HG03457 (cell line): ENCODE results near the gene XCL1.
"Not testable (repeated sequence)": the region's sequence is repeated elsewhere in the genome, so short reads cannot be mapped to it uniquely, and the experiment has no call there.

Source experiments
- ATAC-seq: cut with Tn5 transposase; IDR thresholded peaks from one replicate; pipeline ENCODE4 v1.9.1; 2021; ENCODE audit warnings: moderate number of reproducible peaks; ENCODE audit not compliant: unreplicated experiment

The XCL1 gene

GRCh38 chr1:168576245-168576688 is at the start of gene XCL1:
Gene XCL1, plus strand, starts transcription at chr1:168576605. Its CDS starts 33 bp downstream, at chr1:168576638.
- ATAC-seq, result not testable (repeated sequence)

DNA sequence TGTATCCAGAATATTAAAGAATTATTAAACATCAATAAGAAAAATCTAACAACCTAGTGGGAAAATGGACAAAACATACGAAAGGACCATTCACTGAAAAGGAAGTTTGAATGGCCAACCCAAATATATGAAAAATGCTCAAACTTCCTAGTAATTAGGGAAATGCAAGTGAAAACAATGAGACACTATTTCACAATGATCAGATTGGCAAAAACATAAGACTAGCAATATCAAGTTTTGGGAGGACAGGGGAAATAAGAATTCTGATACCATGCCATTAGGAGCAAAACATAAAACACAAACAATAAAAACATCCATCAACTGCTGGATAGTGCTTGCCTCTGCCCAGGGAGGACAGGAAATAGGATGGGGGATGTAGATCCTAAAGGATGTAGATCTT is 46.9 kb upstream of the XCL1 start:
- no peak for ATAC-seq

DNA sequence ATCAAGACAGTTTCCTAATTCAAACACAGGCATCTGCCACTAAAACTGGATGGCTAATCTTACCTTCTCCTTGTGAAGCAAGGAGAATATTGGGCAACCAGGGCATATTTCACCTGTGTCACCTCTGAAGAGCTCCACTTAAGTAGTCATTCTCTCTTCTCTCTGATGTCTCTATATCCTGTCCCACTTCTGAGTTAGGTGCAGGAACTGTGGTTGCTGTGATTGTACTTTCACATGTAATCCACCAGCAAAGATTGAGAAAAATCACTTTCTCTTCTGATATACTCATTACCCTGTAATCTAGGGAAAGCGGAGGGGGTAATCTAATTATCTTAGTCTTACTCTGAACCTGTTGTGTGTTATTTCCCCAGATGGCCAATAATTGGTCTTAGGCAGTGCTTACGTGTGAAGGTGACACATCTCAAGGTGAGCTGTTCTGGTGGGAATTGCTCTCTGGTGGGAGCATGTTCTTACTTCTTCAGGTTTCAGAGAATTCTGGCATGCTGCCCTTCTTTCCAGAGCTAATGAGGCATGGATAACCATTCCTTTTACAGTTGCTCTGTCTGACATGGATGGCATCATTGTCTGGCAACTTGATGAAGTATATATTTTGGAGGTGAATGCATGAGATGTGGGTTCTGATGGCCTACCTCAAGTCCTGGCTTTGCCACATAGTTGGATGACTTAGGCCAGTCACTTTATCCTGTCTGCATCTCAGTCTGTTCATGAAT is 44.6 kb upstream of the XCL1 start:
- ATAC-seq, result no peak

DNA sequence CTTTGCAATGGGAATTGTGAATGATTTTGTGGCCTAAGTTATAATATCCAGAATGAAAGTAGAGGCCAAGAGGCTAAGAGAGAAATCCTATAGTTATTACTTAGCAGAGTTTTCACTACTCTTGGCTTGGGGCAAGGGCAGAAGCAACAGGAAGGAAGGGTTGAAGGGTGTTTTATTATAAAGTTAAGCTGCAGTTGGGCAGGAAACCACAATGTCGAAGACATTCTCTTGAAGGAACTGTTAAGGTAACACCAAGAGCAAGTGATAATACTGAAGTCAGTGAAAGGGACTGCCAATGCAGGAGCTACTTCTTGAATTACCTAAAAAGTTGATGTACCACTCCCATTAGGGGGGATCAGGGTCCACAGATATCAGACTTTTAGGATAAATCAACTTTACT is 40.9 kb upstream of the XCL1 start:
- ATAC-seq, result no peak

DNA sequence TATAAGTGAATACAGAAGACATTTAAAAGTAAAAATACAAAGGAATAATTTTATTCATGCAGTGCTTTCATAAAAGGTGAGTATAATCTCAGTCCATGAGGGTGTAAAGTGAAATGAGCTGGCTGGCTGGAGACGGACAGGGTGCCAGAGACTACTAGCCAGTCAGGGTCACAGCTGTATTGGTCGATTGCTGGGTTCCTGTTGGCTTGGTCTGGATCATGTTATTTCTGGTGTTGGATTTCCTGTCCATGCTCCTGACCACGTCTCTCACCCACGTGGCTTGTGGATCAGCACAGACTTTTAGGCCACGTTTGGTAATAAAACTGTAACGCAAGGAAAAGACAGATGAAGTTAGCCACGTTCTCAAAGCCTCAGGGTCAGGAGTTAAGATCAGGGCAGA is 35.6 kb upstream of the XCL1 start:
- ATAC-seq, result not testable (repeated sequence)

- not testable (repeated sequence) for ATAC-seq
Observed at GRCh38 chr1:168542978-168543377, 33.4 kb upstream of the XCL1 start.

- ATAC-seq, result not testable (repeated sequence)
Observed at GRCh38 chr1:168543840-168544498, 32.4 kb upstream of the XCL1 start, which contains the start of gene XCL2. Gene XCL2, minus strand, starts transcription at chr1:168543997. Its CDS starts 33 bp downstream, at chr1:168543964.

DNA sequence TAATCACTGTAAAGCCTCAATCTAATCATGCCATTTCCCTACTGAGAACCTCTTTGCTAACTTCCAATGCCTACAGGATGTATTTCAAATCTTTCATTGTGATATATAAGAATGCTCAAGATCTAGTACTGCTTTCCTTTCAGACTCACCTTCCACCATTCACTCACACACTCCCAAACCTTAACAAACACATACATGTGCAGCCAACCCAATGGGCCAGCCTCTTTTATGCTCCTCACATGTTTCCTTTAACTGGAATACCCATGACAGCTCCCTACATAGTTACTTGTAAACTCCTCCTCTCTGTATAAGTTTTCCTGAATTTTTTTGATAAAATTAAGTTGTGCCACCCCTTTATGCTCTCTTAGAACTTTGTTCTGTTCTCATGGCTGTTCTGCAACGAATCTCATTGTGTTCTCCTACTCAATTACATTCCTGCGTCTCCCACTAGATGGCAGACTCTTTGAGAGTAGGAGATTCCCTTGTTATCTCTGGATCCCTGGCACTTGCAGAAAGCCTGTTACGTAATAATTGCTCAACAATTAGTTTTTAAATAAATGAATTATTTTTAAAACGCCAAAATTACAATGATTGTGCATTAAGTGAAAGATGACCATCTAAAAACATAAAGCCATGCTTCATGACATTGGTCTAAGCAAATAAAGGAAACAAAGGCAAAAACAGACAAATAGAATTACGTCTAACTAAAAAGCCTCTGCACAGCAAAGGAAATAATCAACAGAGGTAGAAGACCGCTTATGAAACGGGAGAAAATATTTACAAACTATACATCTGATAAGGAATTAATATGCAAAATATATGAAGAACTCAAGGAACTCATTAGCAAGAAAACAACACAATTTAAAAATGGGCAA is 30.5 kb upstream of the XCL1 start:
- not testable (repeated sequence) for ATAC-seq

- not testable (repeated sequence) for ATAC-seq
Observed at GRCh38 chr1:168546553-168546895, 29.9 kb upstream of the XCL1 start.

DNA sequence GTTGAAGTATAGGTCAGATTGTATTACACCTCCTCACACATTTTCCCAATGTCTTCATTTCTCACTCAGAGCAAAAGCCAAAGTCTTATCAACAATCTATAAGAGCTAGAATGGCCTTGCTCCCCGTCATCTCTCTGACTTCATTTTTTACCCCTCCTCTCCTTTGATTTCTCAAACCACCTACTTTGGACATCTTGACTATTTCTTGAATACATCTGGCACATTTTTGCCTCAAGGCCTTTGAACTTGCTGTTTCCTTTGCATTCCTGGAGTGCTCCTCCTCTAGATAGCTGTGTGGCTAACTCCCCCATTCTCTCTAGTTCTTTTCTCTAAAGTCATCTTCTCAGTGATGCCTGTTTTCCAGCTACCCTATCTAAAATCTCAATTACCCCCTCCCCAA is 25.4 kb upstream of the XCL1 start:
- ATAC-seq, result no peak

GRCh38 chr1:168551688-168552087 is 24.7 kb upstream of the XCL1 start:
- no peak for ATAC-seq

GRCh38 chr1:168552961-168553360 is 23.4 kb upstream of the XCL1 start:
- ATAC-seq, result no peak

DNA sequence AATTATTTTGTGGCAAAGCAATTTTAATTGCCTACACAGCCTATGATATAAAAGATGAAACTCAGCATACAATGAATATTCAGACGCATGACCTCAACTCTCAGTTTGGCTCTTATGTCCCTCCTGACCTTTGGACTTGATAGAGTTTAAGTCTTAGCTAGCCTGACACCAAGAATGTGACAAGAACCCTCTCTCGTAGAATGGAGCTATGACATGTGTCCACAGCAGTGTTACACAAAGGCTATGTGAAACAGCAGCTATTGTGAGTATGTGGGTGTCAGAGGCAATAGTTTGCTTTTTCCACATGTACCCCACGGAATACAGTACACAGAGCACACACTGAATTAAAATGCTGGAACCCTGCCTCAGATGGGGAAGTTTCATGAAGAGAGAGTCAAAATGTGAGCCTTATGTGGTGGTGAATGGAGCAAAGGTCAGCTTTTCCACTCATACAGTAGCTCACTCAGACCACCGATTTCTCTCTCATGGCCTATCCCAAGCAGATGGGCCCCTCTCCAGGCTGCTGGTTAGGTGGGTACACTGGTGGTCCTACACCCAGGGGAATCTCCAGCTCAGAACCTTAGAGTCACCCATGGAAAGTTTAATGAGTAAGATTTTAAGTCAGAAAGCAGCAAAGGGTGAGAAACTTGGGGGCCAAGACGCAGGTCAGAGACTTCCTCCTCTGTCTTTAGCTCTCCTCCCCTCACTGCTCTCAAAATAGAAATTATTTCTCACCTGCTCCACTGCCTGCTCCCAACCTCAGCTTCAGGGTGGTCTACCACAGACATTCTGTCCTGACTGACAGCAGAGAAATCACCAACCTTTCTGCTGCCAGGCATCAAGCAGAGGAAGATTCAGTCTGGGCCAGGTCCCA is 22.5 kb upstream of the XCL1 start:
- ATAC-seq, result no peak

DNA sequence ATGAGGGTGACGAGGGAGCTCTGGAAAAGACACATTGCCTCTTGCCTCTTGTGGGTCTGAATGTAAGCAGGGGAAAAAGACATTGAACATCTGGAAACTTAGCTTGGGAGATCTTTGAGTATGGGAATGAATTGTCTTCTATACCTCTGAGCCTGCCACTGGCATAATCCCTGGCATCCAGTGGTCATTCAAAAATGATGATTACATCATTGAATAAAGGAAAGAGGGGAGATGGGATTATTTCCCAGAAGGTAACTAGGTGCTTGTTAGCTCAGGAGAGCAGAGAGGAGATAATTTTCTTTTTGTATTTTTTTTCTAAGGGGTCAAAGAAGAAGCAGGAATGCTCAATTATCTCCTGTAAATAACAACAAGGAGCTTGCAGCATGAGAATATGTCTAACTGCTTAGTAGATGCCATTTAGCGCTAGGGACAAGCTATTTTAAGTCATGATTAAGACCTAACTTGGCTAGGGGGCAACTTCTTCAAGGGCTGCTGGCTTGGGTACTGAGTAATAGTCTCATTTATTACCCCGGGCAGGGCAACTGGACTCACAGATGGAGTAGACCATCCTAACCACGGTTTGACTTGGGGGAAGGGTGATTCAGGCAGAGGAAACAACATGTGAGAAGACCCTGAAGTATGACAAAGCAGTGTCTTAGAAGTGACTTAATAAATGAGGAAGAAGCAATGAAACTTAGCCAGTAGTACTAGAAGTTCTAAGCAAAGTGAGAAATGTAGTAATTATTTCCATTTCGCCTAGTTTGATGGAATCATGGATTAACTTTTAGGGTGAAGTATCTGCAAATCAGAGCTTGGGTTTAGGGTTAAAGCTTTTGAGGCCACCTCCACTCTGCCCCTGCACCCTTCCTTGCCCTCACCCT is 21.6 kb upstream of the XCL1 start:
- no peak for ATAC-seq

DNA sequence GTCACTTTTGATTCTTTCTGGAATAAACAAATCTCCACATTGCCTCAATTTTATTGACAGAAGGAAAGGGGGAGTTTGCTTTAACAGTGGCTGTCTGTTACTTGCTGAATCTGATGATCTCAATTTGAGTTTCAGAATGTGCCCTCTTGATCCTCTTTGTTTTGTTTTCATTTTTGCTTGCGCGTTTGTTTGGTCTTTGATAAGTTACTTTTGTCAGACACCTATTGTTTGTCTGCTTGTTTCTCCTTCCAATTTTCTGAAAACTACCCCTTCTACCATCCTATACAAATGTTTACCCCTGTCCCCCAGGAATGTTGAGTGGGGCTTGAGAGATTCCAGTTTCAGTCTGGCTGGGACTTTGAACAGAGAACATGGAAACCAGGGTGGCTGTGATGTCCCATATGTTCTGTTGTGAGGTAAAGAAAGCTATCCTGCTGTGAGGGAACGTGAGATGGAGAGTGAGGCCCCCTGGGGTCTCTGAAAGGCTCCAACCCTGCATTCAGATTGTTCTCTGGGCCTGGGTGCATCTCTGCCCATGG is 20.8 kb upstream of the XCL1 start:
- ATAC-seq, result no peak

GRCh38 chr1:168556647-168557046 is 19.8 kb upstream of the XCL1 start:
- ATAC-seq, result no peak

- ATAC-seq, result no peak
Observed at GRCh38 chr1:168560370-168560769, 16.0 kb upstream of the XCL1 start.

DNA sequence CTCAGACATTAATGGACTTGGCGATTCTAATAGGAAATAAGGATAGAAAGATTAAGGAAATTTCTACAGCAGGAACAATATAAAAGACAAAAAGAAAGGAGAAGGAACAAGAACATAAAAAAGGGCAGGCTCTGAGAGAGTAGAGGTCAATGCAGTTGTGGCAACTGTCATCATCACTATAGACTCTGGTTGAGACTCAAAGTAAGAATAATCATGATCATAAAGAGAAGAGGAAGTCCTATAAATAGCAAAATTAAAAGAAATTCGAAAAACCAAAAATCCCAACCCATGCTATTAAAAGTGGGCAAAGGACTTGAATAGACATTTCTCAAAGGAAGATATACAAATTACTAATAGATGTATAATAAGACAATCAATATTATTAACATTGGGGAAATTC is 14.4 kb upstream of the XCL1 start:
- no peak for ATAC-seq

- ATAC-seq, result no peak
Observed at GRCh38 chr1:168565825-168566224, 10.6 kb upstream of the XCL1 start.
